Mammary microvascular endothelial cell (primary cell): ENCODE measurements around the gene ZNF550. TPM values are rescaled to one million over a fixed set of nuclear protein-coding genes. Genes with fewer than 3 reads are reported as not detected.

ENCODE experiments used
- total RNA-seq: library from RNA; depleted of rRNA; stranded (reverse); fragments of >200 nt; gene quantifications from 2 replicates; pipeline ENCODE4 v1.2.3, GENCODE V29; 2015

Gene ZNF550
- total RNA-seq = 2.5 and 4.1 TPM in 2 replicates

DNA sequence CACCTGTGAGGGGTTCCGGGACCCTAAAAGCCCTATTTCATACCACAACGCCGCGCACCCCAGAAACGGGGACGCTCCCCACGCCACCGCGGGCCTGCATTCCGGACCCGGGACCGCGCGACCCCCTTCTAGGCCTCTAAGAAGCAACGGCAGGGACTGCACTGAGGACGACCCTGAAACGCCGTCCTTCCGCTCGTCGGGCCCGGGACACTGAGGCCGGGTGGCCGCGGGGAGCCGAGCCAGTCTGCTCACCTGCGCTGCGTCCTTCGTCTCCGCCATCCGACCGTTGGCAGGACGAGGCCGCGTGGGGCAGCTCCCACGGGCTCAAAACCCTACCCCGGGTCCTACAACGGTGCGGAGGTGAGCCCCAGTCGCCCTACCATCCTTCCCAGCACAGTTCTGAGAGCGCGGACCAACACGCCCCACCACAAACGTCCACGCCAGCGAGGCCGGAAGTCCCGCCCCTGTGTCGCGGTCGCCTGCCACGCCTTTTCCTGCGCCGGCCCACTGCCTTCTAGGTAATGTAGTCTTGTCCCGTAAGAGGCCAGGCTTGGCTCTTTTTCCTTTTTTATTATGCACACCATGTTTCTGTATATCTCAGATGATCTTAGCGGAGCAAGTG is at the start of gene ZNF550:
Gene ZNF550 (minus strand): TSS at position 460 of the 622 bp plus-strand sequence. CDS start 181 bp downstream, at position 279.

DNA sequence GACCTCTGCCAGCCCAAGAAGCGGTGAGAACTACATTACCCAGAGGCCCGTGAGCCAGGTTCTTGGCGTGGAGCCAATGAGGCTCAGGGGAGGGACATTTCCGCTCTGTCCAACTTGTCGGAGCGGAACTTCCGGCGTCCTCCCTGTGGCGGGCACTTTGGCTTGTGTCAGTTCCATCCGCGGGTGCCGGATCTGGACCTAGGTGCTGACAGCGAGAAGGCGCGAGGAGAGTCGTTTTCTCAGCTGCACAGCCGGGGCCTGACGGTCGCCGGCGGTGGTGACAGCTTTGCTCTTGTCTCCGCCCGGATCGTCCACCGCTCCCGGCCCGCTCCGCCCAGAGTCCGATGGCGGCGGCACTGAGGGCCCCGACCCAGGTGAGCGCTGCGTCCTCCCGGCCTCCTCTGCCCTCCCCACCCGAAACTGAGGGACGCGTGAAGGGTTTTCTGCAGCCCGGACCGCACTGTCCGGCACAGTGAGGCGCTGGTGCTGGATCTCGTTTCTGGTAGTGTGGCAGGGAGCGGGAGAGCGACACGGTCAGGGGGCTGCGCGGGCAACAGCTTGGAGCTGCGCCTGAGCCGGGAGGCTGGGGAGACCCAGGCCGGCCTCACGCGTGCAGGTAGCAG is 40.2 kb upstream of the ZNF550 start, which contains the start of gene ZNF530:
Gene ZNF530 (plus strand): TSS at position 125 of the 623 bp plus-strand sequence. CDS start 4,461 bp downstream, outside the sequence.

DNA sequence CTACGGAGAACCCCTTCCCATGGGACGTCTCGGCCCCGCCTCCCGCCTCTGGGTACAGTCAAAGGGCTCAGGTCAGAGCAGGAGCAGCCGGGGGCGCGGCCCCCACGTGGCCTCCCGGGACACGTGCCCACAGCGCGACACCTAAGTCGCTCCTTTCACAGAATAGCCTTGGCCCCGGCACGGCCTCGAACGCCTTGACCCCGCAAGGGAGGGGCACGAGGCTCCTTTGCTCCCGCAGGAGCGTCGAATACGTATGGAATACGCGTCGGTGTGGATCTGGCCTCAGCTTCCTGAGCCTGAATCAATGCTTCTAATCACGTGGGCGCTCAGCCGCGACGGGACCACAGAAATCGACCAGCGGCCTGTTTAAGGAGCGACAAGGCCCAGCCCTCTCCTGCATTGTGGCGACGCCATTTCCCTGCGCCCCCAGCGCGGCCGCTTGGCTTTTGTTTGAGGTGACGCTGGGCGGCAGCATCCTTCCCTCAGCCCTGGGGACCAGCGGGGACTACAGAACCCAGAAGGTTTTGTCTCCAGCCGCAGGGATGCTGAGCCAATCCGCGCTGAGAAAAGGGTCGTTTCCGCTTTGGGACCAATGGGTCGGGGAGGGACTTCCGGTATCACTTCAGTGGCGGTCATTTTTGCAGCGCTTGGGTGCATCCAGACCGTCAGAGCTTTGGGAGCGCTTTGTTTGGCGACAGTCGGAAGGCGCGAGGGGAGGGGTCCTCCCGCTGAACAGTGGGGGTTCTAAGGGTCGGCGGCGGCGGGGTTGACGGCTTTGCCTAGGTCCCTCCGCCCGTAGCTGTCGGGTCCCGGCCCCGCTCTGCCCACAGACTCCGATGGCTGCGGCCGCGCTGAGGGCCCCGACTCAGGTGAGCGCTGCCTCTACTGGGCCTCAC is 24.1 kb upstream of the ZNF550 start, which contains the start of gene ZIK1:
Gene ZIK1 (plus strand): TSS at position 625 of the 896 bp plus-strand sequence. CDS start 212 bp downstream, at position 837.

DNA sequence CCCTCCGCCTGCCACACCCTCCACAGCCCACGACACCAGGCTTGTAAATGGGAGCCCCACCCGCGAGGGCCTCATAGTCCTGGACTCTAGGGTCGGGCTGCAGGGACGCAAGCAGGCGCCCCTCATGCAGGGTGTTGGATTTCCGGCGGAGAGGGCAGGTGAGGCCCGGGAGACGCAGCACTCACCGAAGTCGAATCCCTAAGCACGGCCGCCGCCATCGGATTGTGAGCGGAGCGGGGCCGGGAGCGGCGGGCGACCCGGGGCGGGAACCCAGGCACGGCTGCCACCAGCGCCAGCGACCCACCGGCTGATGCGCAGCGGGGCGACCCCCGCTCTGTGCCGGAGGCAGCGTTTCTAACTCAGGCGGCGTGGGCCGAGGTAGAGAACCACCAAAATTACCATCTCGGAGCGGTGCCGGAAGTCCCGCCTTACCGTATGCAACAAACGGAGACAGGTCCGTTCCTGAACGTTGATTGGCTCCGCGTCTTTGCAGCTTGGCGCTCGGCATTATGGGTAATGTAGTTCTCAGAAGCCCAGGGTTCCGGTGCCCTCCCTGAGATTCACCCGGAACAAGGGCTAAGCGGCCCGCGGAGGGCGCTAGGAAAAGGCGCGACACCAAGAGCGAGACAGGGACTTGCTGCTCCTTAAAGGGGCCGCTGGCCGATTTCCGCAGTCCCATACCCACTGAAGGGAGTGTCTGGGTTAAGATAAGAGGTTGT is 19.0 kb upstream of the ZNF550 start, which contains the start of gene ZNF416:
Gene ZNF416 (minus strand): TSS at position 425 of the 719 bp plus-strand sequence. CDS start 207 bp downstream, at position 218.

DNA sequence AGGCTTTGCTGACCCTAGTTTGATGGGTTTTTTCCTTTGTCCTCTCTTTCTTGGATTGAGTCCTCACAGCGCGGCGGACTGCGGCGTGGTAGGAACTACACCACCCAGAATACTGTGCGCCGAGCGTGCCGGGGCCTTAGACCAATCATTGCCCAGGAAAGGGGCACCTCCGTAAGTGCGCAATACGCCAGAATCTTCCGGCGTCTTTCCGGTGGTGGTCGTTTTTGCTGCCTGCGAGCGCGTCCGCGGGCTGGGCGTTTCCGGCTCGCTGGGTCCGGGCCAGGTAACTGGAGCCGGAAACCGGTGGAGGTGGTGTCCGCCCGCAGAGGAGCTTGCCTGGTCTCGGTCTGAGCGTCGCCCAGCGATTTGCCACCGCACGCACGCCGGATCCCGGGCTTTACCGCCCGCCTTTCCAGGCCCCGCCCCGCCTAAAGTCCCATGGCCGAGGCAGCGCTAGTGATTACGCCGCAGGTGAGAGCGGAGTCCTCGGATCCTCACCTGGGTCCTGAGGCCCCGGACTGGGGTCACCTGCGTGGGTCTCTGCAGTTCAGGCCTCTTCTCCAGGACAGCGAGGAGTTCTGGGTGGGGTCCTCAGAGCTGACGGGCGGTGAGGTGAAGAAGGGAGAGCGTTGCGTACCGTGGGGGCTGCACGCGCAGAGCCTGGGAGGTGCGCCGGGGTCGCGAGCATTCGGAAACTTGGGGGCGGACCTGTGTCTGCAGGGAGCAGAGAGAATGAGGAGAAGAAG is 32.4 kb downstream of the ZNF550 start, which contains the start of gene ZNF549:
Gene ZNF549 (plus strand): TSS at position 221 of the 746 bp plus-strand sequence. CDS start 218 bp downstream, at position 439.

DNA sequence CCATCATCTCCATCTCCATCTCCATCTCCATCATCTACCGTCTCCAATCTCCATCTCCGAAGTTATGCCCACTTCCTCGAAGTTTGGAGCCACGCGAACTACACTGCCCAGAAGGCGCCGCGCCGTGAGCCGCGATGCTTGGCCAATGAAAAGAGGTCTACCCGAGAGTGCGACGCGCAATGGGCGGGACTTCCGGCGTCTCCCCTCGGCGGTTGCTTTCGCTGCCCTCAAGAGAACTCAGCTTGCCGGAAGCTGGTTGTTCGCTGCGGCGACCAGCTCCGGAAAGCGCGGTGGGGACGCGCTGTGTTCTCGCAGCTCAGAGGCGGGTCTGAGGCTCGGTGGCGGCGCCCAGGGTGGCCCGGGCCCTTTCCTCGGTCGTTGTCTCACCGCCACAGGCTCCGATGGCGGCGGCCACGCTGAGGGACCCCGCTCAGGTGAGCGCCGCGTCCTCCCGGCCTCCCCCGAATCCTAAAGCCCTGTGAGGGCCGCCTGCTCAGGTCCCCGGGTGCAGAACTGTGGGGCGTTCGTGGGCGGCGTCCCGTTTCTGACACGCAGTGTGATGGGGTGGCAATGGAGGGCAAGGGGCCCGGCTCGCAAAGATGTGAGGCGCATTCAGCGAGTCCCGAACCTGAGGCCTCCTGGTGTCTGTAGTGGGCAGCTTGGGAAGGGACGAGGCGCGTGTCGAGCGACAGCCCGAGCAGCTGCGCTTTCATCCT is 59.8 kb downstream of the ZNF550 start, which contains the start of gene ZNF773:
Gene ZNF773 (plus strand): TSS at position 259 of the 716 bp plus-strand sequence. CDS start 143 bp downstream, at position 402.

DNA sequence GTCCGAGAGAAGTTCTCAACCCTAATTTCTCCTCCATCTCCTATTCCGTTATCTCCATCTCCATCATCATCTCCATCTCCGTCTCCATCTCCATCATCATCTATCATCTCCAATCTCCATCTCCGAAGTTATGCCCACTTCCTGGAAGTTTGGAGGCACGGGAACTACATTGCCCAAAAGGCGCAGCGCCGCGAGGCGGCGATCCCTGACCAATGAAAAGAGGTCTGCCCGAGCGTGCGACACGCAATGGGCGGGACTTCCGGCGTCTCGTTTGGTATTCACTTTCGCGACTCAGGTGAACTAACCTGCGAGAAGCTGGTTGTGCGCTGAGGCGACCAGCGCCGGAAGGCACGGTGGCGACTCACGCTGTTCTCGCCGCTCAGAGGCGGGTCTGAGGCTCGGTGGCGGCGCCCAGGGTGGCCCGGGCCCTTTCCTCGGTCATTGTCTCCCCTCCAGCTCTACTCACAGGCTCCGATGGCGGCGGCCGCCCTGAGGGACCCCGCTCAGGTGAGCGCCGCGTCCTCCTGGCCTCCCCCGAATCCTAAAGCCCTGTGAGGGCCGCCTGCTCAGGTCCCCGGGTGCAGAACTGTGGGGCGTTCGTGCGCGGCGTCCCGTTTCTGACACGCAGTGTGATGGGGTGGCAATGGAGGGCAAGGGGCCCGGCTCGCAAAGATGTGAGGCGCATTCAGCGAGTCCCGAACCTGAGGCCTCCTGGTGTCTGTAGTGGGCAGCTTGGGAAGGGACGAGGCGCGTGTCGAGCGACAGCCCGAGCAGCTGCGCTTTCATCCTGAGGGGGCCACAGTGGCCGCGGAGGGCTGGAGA is 72.0 kb downstream of the ZNF550 start, which contains the start of gene ZNF419:
Gene ZNF419 (plus strand): TSS at position 274 of the 822 bp plus-strand sequence. CDS start 201 bp downstream, at position 475.

Other genes starting within 250 kb of the ZNF550 start
- 3.6 and 4.7 TPM in 2 replicates for gene ZNF543, start 239.4 kb downstream of the ZNF550 start, total RNA-seq
- 4.3 TPM in 2 replicates for gene ZNF304, start 208.6 kb downstream of the ZNF550 start, total RNA-seq
- gene TRAPPC2B, start 196.3 kb downstream of the ZNF550 start, total RNA-seq = 21.3 and 23.6 TPM in 2 replicates
- 0.53 and 1.6 TPM in 2 replicates for gene ZNF547, start 196.3 kb downstream of the ZNF550 start, total RNA-seq
- gene ZNF548, start 170.0 kb downstream of the ZNF550 start, total RNA-seq = 5.0 and 6.9 TPM in 2 replicates
- 3.2 and 3.5 TPM in 2 replicates for gene ZNF17, start 148.7 kb downstream of the ZNF550 start, total RNA-seq
- 3.1 and 11.3 TPM in 2 replicates for gene ZNF749, start 124.5 kb downstream of the ZNF550 start, total RNA-seq
- gene VN1R1, start 102.7 kb downstream of the ZNF550 start, total RNA-seq = not detected in 2 replicates
- 10.5 and 15.0 TPM in 2 replicates for gene ZNF772, start 82.3 kb downstream of the ZNF550 start, total RNA-seq
- gene ZNF419, start 72.1 kb downstream of the ZNF550 start, total RNA-seq = 4.2 and 9.5 TPM in 2 replicates
- 1.7 and 5.9 TPM in 2 replicates for gene ZNF773, start 59.9 kb downstream of the ZNF550 start, total RNA-seq
- gene ZNF549, start 32.5 kb downstream of the ZNF550 start, total RNA-seq = 0.93 and 1.6 TPM in 2 replicates
- 2.9 and 3.0 TPM in 2 replicates for gene ZNF416, start 19.0 kb upstream of the ZNF550 start, total RNA-seq
- gene ZIK1, start 24.3 kb upstream of the ZNF550 start, total RNA-seq = 2.8 and 3.2 TPM in 2 replicates
- gene ZNF530, start 40.0 kb upstream of the ZNF550 start, total RNA-seq = 4.1 and 7.9 TPM in 2 replicates
- gene ZNF134, start 54.4 kb upstream of the ZNF550 start, total RNA-seq = 7.3 and 8.6 TPM in 2 replicates
- gene ZNF211, start 73.3 kb upstream of the ZNF550 start, total RNA-seq = 4.4 and 6.1 TPM in 2 replicates
- not detected in 2 replicates for gene ZSCAN4, start 109.1 kb upstream of the ZNF550 start, total RNA-seq
- gene ZNF551, start 122.1 kb upstream of the ZNF550 start, total RNA-seq = 4.1 and 5.2 TPM in 2 replicates
- 0.33 and 0.34 TPM in 2 replicates for gene ZNF154, start 149.3 kb upstream of the ZNF550 start, total RNA-seq
- 2.6 and 3.1 TPM in 2 replicates for gene ZNF671, start 167.8 kb upstream of the ZNF550 start, total RNA-seq
- 7.9 and 14.7 TPM in 2 replicates for gene ZNF776, start 187.0 kb upstream of the ZNF550 start, total RNA-seq
- gene ZNF586, start 209.8 kb upstream of the ZNF550 start, total RNA-seq = 4.8 and 5.1 TPM in 2 replicates